HUES6 (cell line): ENCODE measurements around the gene CYP2U1.
A peak's percentile ranks its signal among the peaks of the same experiment; 100 is the strongest.
"Not testable (repeated sequence)": the region's sequence is repeated elsewhere in the genome, so short reads cannot be mapped to it uniquely, and the experiment has no call there.

ENCODE experiments used
- H3K27ac ChIP-seq: 2 replicates; pipeline ENCODE4 v1.7.0; 2013; ENCODE audit warnings: low read depth, mild to moderate bottlenecking, low read length, inconsistent platforms
- H3K27me3 ChIP-seq: 2 replicates; pipeline ENCODE4 v1.6.1; 2013; ENCODE audit warnings: low read length; ENCODE audit not compliant: control insufficient read depth, insufficient read depth
- H3K36me3 ChIP-seq: 2 replicates; pipeline ENCODE4 v1.6.1; 2013; ENCODE audit warnings: low read length; ENCODE audit not compliant: control insufficient read depth, insufficient read depth
- H3K4me1 ChIP-seq: 2 replicates; pipeline ENCODE4 v1.6.1; 2013; ENCODE audit warnings: low read length; ENCODE audit not compliant: control insufficient read depth, insufficient read depth
- H3K4me3 ChIP-seq: 2 replicates; pipeline ENCODE4 v1.5.1; 2013; ENCODE audit warnings: low read depth, low read length
- H3K9ac ChIP-seq: one replicate; pipeline ENCODE4 v1.6.1; 2013; ENCODE audit warnings: mild to moderate bottlenecking, low read length
- H3K9me3 ChIP-seq: 2 replicates; pipeline ENCODE4 v1.6.1; 2013; ENCODE audit warnings: low read depth, low read length; ENCODE audit not compliant: control insufficient read depth, insufficient read depth

CYP2U1 gene

DNA sequence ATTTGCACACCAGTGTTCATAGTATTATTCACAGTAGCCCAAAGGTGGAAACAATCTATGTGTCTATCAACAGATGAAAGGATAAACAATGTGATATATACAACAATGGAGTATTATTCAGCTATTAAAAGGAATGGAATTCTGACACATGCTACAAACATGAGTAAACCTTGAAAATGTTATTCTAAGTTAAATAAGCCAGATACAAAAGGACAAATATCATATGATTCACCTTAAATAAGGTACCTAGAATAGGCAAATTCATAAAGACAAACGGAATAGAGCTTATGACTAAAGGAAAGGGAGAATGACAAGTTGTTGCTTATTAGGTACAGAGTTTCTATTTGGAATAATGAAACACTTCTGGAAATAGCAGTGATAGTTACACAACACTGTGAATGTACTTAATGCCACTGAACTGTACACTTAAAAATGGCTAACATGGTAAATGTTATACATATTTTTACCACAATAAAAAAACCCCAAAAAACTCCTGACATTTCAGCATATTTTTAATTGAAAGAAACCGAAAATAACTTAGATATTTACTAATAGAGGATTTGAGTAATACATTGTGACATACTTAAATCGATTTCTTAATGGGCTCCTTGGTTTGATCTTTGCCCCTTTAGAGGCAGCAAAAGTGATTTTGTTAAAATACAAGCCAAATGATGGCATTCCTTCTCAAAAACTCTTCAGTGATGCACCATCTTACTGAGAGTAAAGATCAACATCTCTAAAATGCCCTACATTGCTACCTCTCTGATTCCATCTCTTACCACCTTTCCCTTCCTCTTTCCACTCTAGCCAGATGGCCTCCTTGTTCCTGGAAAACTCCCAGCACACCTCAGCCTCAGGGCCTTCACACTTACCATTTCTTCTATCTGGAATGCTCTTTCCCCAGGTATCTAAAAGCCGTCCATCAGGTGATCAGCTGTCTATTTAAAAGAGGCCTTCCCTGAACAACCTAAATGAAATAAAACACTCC lies 8.6 kb upstream of the CYP2U1 start:
- peaks cover 9% of the 10 kb centered on the region for H3K9me3 ChIP-seq
- no peak overlapping the region for H3K27ac ChIP-seq
- no peaks in the 10 kb centered on the region for H3K27me3 ChIP-seq
- H3K9ac ChIP-seq = no peak overlapping the region
- no peaks in the 10 kb centered on the region for H3K36me3 ChIP-seq
- no peaks in the 10 kb centered on the region for H3K4me1 ChIP-seq
- no peak overlapping the region for H3K4me3 ChIP-seq

GRCh38 chr4:107925713-107926112 lies 5.6 kb upstream of the CYP2U1 start:
- not testable (repeated sequence) for H3K4me3 ChIP-seq, H3K9ac ChIP-seq, H3K4me1 ChIP-seq, H3K27me3 ChIP-seq, H3K9me3 ChIP-seq, H3K36me3 ChIP-seq, H3K27ac ChIP-seq

GRCh38 chr4:107926875-107927274 lies 4.5 kb upstream of the CYP2U1 start:
- not testable (repeated sequence) for H3K9me3 ChIP-seq, H3K27ac ChIP-seq, H3K4me1 ChIP-seq, H3K4me3 ChIP-seq, H3K36me3 ChIP-seq, H3K9ac ChIP-seq
- peaks cover 15% of the 10 kb centered on the region for H3K27me3 ChIP-seq

GRCh38 chr4:107931775-107932321 lies 499 bp downstream of the CYP2U1 start:
- peaks cover 10% of the 10 kb centered on the region; the same call in 1 of the 2 replicates for H3K4me1 ChIP-seq
- H3K4me3 ChIP-seq = peak overlapping the region; percentile 68
- peak overlapping the region; percentile 52 for H3K9ac ChIP-seq
- peaks cover 3% of the 10 kb centered on the region; the same call in 1 of the 2 replicates for H3K36me3 ChIP-seq
- peaks cover 30% of the 10 kb centered on the region for H3K27me3 ChIP-seq
- no peak overlapping the region for H3K27ac ChIP-seq
- H3K9me3 ChIP-seq = no peaks in the 10 kb centered on the region

DNA sequence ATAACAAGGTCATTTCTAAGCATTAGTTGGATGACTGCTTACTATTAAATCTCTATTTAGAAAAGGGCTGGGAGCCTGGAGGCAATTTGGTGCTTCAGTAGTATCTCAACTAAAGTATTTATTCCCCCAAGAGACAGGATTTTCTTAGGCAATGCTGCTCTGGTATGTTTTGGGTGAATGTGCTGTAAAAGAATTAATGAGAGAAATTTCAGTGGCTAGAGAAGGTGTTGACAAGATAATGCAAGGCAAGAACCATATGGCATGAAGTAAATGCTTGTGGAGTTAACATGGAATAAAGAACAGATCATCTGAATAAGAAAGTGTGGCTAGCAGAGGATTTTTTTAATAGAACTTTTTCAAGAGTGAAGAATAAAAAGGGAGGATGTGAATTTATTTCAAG lies 3.9 kb downstream of the CYP2U1 start:
- Histone ChIP-seq H3K27ac (no peak overlapping the region), H3K9me3 (no peaks in the 10 kb centered on the region), H3K9ac (no peak overlapping the region), H3K27me3 (peaks cover 29% of the 10 kb centered on the region), H3K4me1 (peaks cover 10% of the 10 kb centered on the region; the same call in 1 of the 2 replicates), H3K36me3 (peaks cover 3% of the 10 kb centered on the region; the same call in 1 of the 2 replicates), H3K4me3 (no peak overlapping the region)

GRCh38 chr4:107937040-107937439 lies 5.7 kb downstream of the CYP2U1 start:
- Histone ChIP-seq H3K9ac (no peak overlapping the region), H3K36me3 (peaks cover 3% of the 10 kb centered on the region; the same call in 1 of the 2 replicates), H3K27ac (no peak overlapping the region), H3K9me3 (no peaks in the 10 kb centered on the region), H3K4me3 (no peak overlapping the region), H3K27me3 (peaks cover 14% of the 10 kb centered on the region), H3K4me1 (peaks cover 3% of the 10 kb centered on the region; the same call in 1 of the 2 replicates)

DNA sequence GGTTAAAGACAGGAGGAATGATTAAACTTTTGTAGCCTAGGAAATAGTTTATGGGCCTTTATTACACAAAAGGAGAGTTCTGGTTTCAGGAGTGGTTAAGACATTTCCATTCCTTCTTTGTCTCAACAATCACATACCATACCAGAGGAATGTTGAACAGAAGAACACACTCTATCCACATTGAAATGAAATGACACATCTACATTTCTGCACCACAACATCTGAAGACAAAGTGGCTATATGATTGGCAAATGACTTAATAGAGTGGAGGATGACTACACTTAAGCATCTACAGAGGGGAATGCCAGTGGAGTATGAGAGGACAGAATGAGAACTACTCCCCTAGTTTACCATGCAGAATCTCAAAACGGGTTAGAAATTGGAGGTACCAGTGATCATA lies 8.0 kb downstream of the CYP2U1 start:
- H3K36me3 ChIP-seq = peaks cover 3% of the 10 kb centered on the region; the same call in 1 of the 2 replicates
- no peaks in the 10 kb centered on the region for H3K27me3 ChIP-seq
- no peak overlapping the region for H3K27ac ChIP-seq
- no peaks in the 10 kb centered on the region for H3K4me1 ChIP-seq
- H3K9ac ChIP-seq = no peak overlapping the region
- H3K9me3 ChIP-seq = no peaks in the 10 kb centered on the region
- H3K4me3 ChIP-seq = no peak overlapping the region

DNA sequence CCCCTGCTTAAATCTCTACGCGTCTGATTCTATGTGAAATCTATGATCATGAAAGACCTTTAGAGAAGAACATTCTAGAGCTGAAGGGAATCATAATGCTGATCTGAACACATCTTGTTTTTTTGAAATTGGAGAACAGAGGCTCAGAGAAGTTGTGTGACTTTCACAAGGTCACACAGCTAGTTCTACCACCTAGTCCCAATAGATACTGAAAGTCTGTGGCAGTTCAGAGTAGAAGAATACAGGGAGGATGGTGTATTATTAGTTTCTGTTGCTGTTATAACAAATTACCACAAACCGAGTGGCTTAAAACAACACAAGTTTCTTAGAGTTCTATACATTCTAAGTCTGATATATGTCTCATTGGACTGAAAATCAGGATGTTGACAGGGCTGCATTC lies 14.5 kb downstream of the CYP2U1 start:
- H3K9ac ChIP-seq = no peak overlapping the region
- H3K4me1 ChIP-seq = no peaks in the 10 kb centered on the region
- H3K36me3 ChIP-seq = peaks cover 3% of the 10 kb centered on the region; the same call in 1 of the 2 replicates
- no peak overlapping the region for H3K4me3 ChIP-seq
- H3K9me3 ChIP-seq = no peaks in the 10 kb centered on the region
- H3K27ac ChIP-seq = no peak overlapping the region
- no peaks in the 10 kb centered on the region for H3K27me3 ChIP-seq

DNA sequence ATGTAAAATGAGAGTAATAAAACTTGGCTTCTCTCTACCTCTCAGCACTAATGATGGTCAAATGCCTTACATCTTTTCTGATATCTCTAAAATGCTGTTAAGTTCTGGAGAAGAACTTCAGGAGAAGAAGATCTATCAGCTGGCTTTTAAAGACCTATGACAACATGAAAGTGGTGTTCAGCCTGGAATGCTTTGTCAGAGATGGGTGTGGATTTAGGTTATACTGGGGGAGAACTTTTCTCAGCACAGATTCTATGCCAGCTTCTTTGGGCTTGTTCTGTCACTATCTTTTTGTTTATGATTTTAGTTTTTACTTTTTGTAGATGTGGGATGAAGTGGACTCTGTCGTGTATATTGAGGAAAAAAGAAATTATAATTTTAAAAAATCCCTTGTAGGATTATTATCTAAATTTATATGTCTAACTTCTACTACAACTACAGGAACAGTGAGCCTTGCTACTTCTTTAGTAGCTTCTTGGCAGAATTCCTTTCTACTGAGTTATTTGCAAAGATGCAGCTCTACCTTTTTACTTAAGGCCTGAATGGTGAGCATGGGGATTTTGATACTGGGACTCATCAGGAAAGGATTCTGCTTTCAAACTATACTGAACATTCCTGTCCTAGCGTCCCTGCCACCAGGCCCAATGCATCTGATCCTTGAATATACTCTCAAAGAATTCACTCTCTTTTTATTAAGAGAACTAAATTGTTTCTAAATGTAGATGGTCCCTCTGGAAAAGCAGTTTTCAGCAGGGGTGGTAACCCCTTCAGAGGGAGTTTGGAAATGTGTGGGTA lies 19.6 kb downstream of the CYP2U1 start:
- Histone ChIP-seq H3K27ac (no peak overlapping the region), H3K4me1 (no peaks in the 10 kb centered on the region), H3K4me3 (no peak overlapping the region), H3K36me3 (peaks cover 5% of the 10 kb centered on the region; the same call in 1 of the 2 replicates), H3K9me3 (peaks cover 8% of the 10 kb centered on the region), H3K27me3 (no peaks in the 10 kb centered on the region), H3K9ac (no peak overlapping the region)

DNA sequence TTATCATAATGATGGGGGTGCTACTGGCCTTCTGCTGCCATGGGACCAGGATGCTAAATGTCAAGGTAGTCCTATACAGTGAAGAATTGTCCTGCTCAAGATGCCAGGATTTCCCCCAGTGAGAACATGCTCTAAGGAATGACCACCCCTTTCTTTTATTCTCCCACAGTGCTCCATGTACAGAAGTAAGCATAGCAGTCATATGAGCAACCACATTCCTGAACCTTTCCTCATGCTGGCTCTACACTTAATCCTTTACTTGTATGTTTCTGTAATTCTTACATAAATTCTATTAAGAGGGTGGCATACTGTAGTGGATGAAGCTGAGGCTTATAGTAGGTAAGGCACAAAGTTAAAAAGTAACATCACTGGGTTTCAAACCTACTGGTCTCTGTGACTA lies 20.2 kb downstream of the CYP2U1 start:
- H3K9me3 ChIP-seq = peaks cover 14% of the 10 kb centered on the region
- no peak overlapping the region for H3K9ac ChIP-seq
- no peaks in the 10 kb centered on the region for H3K4me1 ChIP-seq
- H3K27me3 ChIP-seq = no peaks in the 10 kb centered on the region
- peaks cover 5% of the 10 kb centered on the region; the same call in 1 of the 2 replicates for H3K36me3 ChIP-seq
- no peak overlapping the region for H3K27ac ChIP-seq
- no peak overlapping the region for H3K4me3 ChIP-seq
